BJ (cell line): ENCODE measurements around the gene CD247. TPM values are rescaled to one million over a fixed set of nuclear protein-coding genes. Genes with fewer than 3 reads are reported as not detected.

Experiments used
- CTCF ChIA-PET: fragments of 350-600 bp; formaldehyde crosslinking; extraction: SDS; loops from one replicate; lab custom pipeline; 2021; ENCODE audit warnings: antibody characterized with exemption, inconsistent platforms; lab: Yijun Ruan, JAX
- POLR2A ChIA-PET: fragments of 300-600 bp; sonication (Branson Sonifier 250); formaldehyde crosslinking; extraction: SDS; loops from one replicate; lab custom pipeline; 2021; ENCODE audit warnings: antibody characterized with exemption; lab: Charles Lee
- DNase-seq: peaks from one replicate; pipeline ENCODE4 v3.0.0-alpha.2; 2011; ENCODE audit warnings: low read depth
- H3K27me3 ChIP-seq: 2 replicates; pipeline ENCODE4 v1.6.0; 2011; ENCODE audit warnings: low read length; ENCODE audit not compliant: control insufficient read depth, insufficient read depth
- H3K36me3 ChIP-seq: 2 replicates; pipeline ENCODE4 v1.5.1; 2011; ENCODE audit warnings: low read length; ENCODE audit not compliant: control insufficient read depth, insufficient read depth
- H3K4me3 ChIP-seq: 2 replicates; pipeline ENCODE4 v1.5.1; 2011; ENCODE audit warnings: low read depth, mild to moderate bottlenecking, control low read depth, low read length
- CTCF ChIP-seq: IDR thresholded peaks from 2 replicates; pipeline ENCODE4 v1.5.1; 2011; ENCODE audit warnings: low read depth, mild to moderate bottlenecking, control low read depth, inconsistent platforms, low read length, moderate library complexity; ENCODE audit not compliant: insufficient read depth
- polyA plus RNA-seq: library from polyadenylated mRNA; depleted of rRNA; stranded (reverse); fragments of >200 nt; gene quantifications from 2 replicates; pipeline ENCODE4 v1.2.3, GENCODE V29; 2011

The CD247 gene
- polyA plus RNA-seq, 1 experiment = not detected

- ChIA-PET POLR2A (no interaction called here), CTCF (interaction anchor here (0.7 to 5.7 kb wide), 14 partner anchors 8 to 381 kb away, joined by 3 to 38 read pairs (median 6); no protein-coding TSS in a partner anchor)
- Histone ChIP-seq H3K4me3 (no peak overlapping the region), H3K27me3 (peaks cover 15% of the 10 kb centered on the region), H3K36me3 (no peaks in the 10 kb centered on the region)
- no peak for TF ChIP-seq CTCF
- DNase-seq = no peak
Measured at GRCh38 chr1:167440776-167441175, 77.6 kb downstream of the CD247 start.

- no peak overlapping the region for H3K4me3 ChIP-seq
- DNase-seq = no peak
- POLR2A ChIA-PET = no interaction called here
- no peaks in the 10 kb centered on the region for H3K36me3 ChIP-seq
- CTCF ChIA-PET = interaction anchor here (0.8 to 5.7 kb wide), 7 partner anchors 10 to 381 kb away, joined by 3 to 38 read pairs (median 8); no protein-coding TSS in a partner anchor
- TF ChIP-seq CTCF = no peak
- H3K27me3 ChIP-seq = peaks cover 15% of the 10 kb centered on the region
Measured at GRCh38 chr1:167440345-167440744, 78.0 kb downstream of the CD247 start.

GRCh38 chr1:167439301-167439988, 78.9 kb downstream of the CD247 start:
- CTCF ChIA-PET = interaction anchor here (1.1 to 5.7 kb wide), 5 partner anchors 15 to 380 kb away, joined by 4 to 38 read pairs (median 9); no protein-coding TSS in a partner anchor
- TF ChIP-seq CTCF = peak; percentile 35
- Histone ChIP-seq H3K36me3 (no peaks in the 10 kb centered on the region), H3K4me3 (peak overlapping the region; percentile 39), H3K27me3 (peaks cover 14% of the 10 kb centered on the region)
- POLR2A ChIA-PET = no interaction called here
- DNase-seq = no peak

GRCh38 chr1:167438171-167439138, 79.9 kb downstream of the CD247 start:
- CTCF ChIA-PET = interaction anchor here (1.1 to 1.4 kb wide), 3 partner anchors 102 to 372 kb away, joined by 3 to 4 read pairs (median 4); no protein-coding TSS in a partner anchor
- no peak for DNase-seq
- TF ChIP-seq CTCF = no peak
- POLR2A ChIA-PET = no interaction called here
- Histone ChIP-seq H3K4me3 (no peak overlapping the region), H3K27me3 (peaks cover 9% of the 10 kb centered on the region), H3K36me3 (no peaks in the 10 kb centered on the region)

- Histone ChIP-seq H3K4me3 (no peak overlapping the region), H3K27me3 (peaks cover 8% of the 10 kb centered on the region), H3K36me3 (no peaks in the 10 kb centered on the region)
- no peak for DNase-seq
- CTCF ChIA-PET = interaction anchor here (1.1 kb wide), 1 partner anchor 24 kb away, joined by 3 read pairs; no protein-coding TSS in a partner anchor
- POLR2A ChIA-PET = no interaction called here
- no peak for TF ChIP-seq CTCF
Measured at GRCh38 chr1:167435484-167435883, 82.8 kb downstream of the CD247 start.
